Measurements from ENCODE around the gene SRSF12.

SRSF12 gene

DNA sequence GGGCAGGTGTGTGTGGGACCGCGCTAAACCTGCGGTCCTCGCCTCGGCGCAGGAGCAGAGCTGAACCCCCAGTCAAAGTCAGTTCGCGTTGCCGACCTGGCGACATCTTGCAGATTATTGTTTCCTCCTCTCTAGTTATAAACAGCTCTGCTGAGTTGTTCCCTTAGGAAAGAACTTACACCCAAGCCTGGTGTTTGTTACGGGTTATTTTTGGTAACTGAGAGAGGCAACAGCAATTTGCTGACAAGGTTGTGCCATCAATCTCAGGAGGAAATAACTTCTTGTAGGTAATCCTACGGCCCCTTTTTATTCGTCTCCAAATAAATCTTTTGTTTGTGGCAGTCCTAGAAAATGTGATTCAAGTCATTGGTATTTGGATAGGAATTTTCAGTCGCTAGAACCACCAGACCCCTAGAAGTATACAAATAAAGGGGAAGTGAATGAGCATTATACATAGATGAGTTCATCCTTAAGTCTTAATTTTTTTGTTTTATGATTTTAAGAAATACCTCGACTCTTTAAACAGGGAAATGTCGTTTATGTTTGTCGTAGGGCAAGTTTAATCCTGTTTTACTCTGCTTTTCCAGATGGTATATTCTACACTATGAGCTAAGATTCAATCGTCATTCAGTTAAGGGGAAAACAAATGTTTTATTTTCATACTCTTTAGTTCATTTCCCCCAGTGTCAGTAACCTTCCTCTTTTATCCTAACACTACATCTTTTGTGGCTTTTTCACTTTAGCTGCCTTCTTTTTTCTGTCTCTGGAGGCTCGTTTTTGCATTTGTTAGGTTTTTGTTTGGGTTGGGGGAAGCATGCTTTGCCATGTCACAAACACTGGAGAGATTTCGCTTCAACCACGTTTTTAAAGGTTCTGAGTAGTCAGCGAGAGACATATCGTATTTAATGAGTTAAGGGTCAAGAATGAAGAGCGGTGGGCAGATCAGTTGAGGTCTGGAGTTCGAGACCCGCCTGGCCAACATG lies 29.1 kb upstream of the SRSF12 start:
- peak overlapping the region; percentile 47 to 61 for H3K4me3 ChIP-seq (replicated peaks in 1 of 2; ENCODE audit: low read depth in 2 of 2, low read length in 2 of 2)
- TF ChIP-seq, protein P1, sequence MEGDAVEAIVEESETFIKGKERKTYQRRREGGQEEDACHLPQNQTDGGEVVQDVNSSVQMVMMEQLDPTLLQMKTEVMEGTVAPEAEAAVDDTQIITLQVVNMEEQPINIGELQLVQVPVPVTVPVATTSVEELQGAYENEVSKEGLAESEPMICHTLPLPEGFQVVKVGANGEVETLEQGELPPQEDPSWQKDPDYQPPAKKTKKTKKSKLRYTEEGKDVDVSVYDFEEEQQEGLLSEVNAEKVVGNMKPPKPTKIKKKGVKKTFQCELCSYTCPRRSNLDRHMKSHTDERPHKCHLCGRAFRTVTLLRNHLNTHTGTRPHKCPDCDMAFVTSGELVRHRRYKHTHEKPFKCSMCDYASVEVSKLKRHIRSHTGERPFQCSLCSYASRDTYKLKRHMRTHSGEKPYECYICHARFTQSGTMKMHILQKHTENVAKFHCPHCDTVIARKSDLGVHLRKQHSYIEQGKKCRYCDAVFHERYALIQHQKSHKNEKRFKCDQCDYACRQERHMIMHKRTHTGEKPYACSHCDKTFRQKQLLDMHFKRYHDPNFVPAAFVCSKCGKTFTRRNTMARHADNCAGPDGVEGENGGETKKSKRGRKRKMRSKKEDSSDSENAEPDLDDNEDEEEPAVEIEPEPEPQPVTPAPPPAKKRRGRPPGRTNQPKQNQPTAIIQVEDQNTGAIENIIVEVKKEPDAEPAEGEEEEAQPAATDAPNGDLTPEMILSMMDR (IDR thresholded peaks at IDR 0.05; ENCODE audit: low read depth, low read length) = no peak
- peak; percentile 45 to 62 for DNase-seq (ENCODE audit: low read depth in 2 of 2)

DNA sequence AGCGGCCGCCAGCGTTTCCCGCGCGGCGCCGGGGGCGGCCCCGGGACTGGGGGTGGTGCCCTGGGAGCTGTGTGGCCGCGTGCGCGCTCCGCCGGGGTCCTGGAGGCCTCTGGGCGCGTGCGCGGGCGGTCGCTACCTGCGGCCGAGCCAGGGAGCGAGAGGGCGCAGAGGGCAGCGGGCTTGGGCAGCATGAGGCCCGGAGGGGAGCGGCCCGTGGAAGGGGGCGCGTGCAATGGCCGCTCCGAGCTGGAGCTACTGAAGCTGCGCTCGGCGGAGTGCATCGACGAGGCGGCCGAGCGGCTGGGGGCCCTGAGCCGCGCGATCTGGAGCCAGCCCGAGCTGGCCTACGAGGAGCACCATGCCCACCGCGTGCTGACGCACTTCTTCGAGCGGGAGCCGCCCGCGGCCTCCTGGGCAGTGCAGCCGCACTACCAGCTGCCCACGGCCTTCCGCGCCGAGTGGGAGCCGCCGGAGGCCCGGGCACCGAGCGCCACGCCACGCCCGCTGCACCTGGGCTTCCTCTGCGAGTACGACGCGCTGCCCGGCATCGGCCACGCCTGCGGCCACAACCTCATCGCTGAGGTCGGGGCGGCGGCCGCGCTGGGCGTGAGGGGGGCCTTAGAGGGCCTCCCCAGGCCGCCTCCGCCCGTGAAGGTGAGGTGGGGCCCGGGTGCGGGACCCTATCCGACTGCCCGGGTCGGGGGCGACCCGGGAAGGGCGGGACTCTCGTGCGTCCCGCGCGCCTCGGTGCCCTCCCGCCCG lies 28.3 kb upstream of the SRSF12 start, which contains the start of gene PM20D2:
TSS of gene PM20D2 (plus strand) at position 100 of the 762 bp plus-strand sequence. CDS start at position 190, 90 bp downstream.
- TF ChIP-seq, protein P1 (IDR thresholded peaks at IDR 0.05; ENCODE audit: low read depth, low read length) = no peak
- DNase-seq (ENCODE audit: low read depth in 2 of 2) = peak; percentile 18 to 44
- H3K4me3 ChIP-seq (replicated peaks in 1 of 2; ENCODE audit: low read depth in 2 of 2, low read length in 2 of 2) = peak within 1 kb of the TSS; percentile 47 to 61

DNA sequence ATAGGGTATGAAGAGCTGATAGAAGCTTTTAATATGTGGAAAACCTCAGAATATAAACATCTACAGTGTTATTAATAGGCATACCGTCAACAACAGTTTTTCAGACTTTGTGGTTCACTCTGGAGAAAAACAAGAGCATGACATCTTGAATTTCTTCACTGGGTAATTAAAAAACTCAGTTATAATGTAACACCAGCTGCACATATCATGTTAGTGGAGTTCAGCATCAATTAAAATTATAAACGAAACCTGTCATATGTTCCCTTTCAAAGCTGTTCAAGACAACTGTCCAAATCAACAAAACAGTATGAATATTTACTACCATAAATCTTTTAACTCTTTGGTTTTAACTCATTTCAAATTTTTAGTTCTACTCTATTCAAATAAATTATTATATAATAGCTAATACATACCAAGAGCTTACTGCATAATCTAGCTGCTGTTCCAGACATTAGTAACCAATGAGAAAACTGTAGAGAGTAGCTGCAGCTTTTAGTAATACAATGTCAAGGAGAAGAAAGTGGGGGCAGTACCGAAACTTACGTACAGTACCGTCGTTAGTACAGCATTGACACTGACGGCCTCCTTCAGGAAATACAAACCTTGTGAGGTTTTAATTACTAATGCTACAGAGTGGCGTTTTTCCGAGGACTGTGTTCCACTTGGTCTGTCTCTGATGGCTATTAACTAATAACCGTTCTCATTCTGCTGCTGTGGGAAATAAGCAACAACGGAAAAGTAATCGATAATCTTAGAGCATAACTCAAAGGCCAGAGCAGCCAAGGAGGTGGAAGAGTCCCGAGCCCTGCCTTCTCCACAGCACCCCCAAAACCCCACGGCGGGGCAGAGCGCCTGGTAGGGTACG lies 27.5 kb upstream of the SRSF12 start:
- peak overlapping the region; percentile 47 to 61 for H3K4me3 ChIP-seq (replicated peaks in 1 of 2; ENCODE audit: low read depth in 2 of 2, low read length in 2 of 2)
- peak; percentile 29 for DNase-seq (ENCODE audit: low read depth in 2 of 2)
- TF ChIP-seq, protein P1 (IDR thresholded peaks at IDR 0.05; ENCODE audit: low read depth, low read length) = no peak

DNA sequence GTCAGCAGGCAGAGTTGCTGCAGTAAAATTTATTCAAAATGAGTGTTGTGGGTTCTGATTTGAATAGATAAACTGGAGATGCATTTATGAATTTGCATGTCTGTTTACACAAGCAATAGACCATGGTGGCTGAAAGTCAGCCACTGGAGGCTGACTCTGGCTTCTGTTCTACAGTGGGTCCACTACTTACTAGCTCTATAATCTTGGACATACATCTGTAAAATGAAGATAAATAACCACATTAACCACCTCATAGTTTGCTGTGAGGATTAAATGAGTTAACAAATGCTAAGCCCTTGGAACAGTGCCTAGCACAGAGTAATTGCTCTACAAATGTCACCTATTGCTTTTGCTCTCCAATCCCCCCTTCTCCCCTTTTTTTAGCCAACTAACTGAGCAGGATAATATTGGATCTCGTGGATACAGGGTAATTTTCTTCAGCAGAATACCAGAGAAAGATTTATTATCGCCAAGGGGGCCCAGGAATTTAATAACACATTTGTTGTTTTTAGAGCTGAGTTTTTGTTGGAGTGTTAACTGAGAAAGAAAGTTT lies 26.6 kb upstream of the SRSF12 start:
- TF ChIP-seq, protein P1 (IDR thresholded peaks at IDR 0.05; ENCODE audit: low read depth, low read length) = no peak
- H3K4me3 ChIP-seq (replicated peaks in 1 of 2; ENCODE audit: low read depth in 2 of 2, low read length in 2 of 2) = no peak overlapping the region
- DNase-seq (ENCODE audit: low read depth in 2 of 2) = no peak

DNA sequence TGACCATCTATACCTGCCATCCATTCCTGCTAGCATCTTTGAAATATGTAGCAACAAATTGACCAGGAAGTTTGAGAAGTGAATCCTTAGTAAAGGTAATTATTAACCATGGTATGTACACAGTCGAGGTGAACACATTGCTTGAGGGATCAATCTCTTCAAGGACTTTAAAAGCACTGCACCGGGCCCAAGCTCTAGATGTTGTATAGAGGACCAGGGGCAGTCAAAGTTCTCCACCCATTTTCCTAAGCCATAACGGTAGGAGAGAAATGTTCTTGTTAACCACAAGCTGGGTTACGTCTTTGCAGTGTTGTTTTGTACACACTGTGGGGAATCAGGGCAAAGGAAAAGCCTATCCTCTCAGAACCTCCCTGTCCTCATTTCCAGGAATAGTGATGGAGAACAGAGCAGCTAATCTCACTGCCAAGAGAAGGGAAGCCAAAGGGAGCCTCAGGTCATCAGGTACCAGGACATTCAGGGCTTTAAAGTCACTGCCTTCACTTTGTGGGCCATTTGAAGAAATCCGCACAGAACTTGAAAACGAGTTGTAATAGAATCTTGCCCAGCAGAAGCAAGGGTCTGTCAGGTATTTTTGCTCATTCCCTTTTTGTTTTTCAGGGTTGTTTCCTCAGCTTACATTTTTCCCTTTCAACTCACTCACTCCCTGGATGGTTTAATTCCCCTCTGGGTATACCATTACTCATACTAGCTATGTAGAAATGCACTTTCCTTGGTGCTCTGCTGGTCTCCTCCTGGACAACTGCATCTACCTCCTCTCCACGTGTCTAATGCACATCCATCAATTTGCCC lies 22.7 kb upstream of the SRSF12 start:
- peak in 1 of 2 donors; percentile 47 for DNase-seq (ENCODE audit: low read depth in 2 of 2)
- TF ChIP-seq, protein P1 (IDR thresholded peaks at IDR 0.05; ENCODE audit: low read depth, low read length) = no peak
- no peak overlapping the region for H3K4me3 ChIP-seq (replicated peaks in 1 of 2; ENCODE audit: low read depth in 2 of 2, low read length in 2 of 2)
